IMR-90 (cell line): ENCODE measurements around the gene MZB1.

Experiments
- CEBPB ChIP-seq: IDR thresholded peaks from 2 replicates; pipeline ENCODE4 v1.6.1; 2012; ENCODE audit warnings: low read depth, low read length, improper control_type of control experiment
- CHD1 ChIP-seq: IDR thresholded peaks from 2 replicates; pipeline ENCODE4 v1.6.1; 2012; ENCODE audit warnings: low read depth, low read length, improper control_type of control experiment
- CTCF ChIP-seq: conservative IDR thresholded peaks from 2 replicates; pipeline ENCODE4 v1.5.1; 2012; ENCODE audit warnings: mild to moderate bottlenecking, low read depth, low read length, improper control_type of control experiment
- NFE2L2 ChIP-seq: fragments of 150-350 bp; IDR thresholded peaks from 2 replicates; pipeline ENCODE4 v1.6.1; 2016; ENCODE audit warnings: low read depth, mild to moderate bottlenecking, low read length
- POLR2A ChIP-seq: IDR thresholded peaks from 2 replicates; pipeline ENCODE4 v1.6.1; 2012; ENCODE audit warnings: mild to moderate bottlenecking, low read depth, low read length
- RAD21 ChIP-seq: IDR thresholded peaks from 2 replicates; pipeline ENCODE4 v1.6.1; 2012; ENCODE audit warnings: low read length, improper control_type of control experiment
- RFX5 ChIP-seq: IDR thresholded peaks from 2 replicates; pipeline ENCODE4 v1.8.0; 2012; ENCODE audit warnings: low read depth, mild to moderate bottlenecking, low read length, moderate library complexity
- SMC3 ChIP-seq: fragments of 150-350 bp; IDR thresholded peaks from 2 replicates; pipeline ENCODE4 v1.6.1; 2016; ENCODE audit warnings: low read depth, mild to moderate bottlenecking, antibody characterized with exemption, low read length, moderate library complexity
- TF ChIP-seq, protein P1 (sequence below): fragments of 150-350 bp; IDR thresholded peaks from 2 replicates; pipeline ENCODE4 v1.6.1; 2017; ENCODE audit warnings: mild to moderate bottlenecking, antibody characterized with exemption, low read length, low read depth

DNA sequence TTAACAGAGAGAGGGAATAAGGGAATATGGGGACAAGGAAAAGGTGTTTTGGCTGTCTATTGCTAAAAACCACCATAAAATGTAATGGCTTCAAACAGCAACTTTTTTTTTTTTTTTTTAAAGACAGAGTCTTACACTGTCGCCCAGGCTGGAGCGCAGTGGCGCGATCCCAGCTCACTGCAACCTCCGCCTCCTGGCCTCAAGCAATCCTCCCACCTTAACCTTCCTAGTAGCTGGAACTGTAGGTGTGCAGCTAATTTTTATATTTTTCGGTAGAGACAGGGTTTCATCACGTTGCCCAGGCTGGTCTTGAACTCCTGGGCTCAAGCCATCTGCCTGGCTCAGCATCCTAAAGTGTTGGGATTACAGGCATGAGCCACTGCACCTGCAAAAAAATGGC, 18.5 kb upstream of the MZB1 start:
- TF ChIP-seq CTCF, result no peak
- TF ChIP-seq CEBPB, result no peak
- no peak for TF ChIP-seq RAD21
- no peak for TF ChIP-seq RFX5
- TF ChIP-seq POLR2A, result no peak
- no peak for TF ChIP-seq CHD1
- TF ChIP-seq, protein P1, sequence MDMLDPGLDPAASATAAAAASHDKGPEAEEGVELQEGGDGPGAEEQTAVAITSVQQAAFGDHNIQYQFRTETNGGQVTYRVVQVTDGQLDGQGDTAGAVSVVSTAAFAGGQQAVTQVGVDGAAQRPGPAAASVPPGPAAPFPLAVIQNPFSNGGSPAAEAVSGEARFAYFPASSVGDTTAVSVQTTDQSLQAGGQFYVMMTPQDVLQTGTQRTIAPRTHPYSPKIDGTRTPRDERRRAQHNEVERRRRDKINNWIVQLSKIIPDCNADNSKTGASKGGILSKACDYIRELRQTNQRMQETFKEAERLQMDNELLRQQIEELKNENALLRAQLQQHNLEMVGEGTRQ, result no peak
- no peak for TF ChIP-seq NFE2L2
- TF ChIP-seq SMC3, result no peak
